Tibial nerve (tissue), 4 donors: Measurements from ENCODE around the gene RASAL3. TPM values are rescaled to one million over a fixed set of nuclear protein-coding genes. Genes with fewer than 3 reads are reported as not detected.

Source experiments
- DNase-seq, 2 donors: peaks; one replicate each; pipeline ENCODE4 v3.0.0-alpha.2; 2019; ENCODE audit warnings: low spot score in 2 of 2
- H3K27ac ChIP-seq, 4 donors: fragments of 200-600 bp; sonication (generic) in 3 of 4; one replicate each; pipeline ENCODE4 v1.5.1; 2017 to 2019; ENCODE audit warnings: mild to moderate bottlenecking in 1 of 4
- H3K27me3 ChIP-seq, 2 donors: fragments of 200-600 bp; sonication (generic) in 1 of 2; one replicate each; pipeline versions ENCODE4 v1.5.1 to v1.6.0; 2017 to 2019
- H3K36me3 ChIP-seq, 3 donors: fragments of 200-600 bp; sonication (generic); one replicate each; pipeline ENCODE4 v1.5.1; 2018 to 2019
- H3K4me1 ChIP-seq, 4 donors: fragments of 200-600 bp; sonication (generic) in 3 of 4; one replicate each; pipeline ENCODE4 v1.5.1; 2017 to 2019
- H3K4me3 ChIP-seq, 4 donors: fragments of 200-600 bp; sonication (generic) in 3 of 4; one replicate each; pipeline ENCODE4 v1.5.1; 2017 to 2019; ENCODE audit warnings: mild to moderate bottlenecking in 1 of 4, moderate library complexity in 1 of 4
- H3K9me3 ChIP-seq, 4 donors: fragments of 200-600 bp; sonication (generic) in 3 of 4; one replicate each; pipeline ENCODE4 v1.5.1; 2017 to 2019
- CTCF ChIP-seq, 5 experiments: fragments of 200-600 bp in 3 of 5; fragments of 450-650 bp in 2 of 5; sonication (generic) in 3 of 5; IDR thresholded peaks; one replicate each; pipeline ENCODE4 v1.5.1; 2016 to 2019; ENCODE audit warnings: antibody characterized with exemption in 5 of 5, mild to moderate bottlenecking in 3 of 5, moderate library complexity in 2 of 5
- EP300 ChIP-seq, 2 donors: sonication (generic); formaldehyde crosslinking; IDR thresholded peaks; one replicate each; pipeline ENCODE4 v1.6.1; 2017; ENCODE audit warnings: antibody characterized with exemption in 2 of 2, mild to moderate bottlenecking in 1 of 2
- POLR2A ChIP-seq, 2 donors: fragments of 450-650 bp; IDR thresholded peaks; one replicate each; pipeline ENCODE4 v1.6.1; 2017; ENCODE audit warnings: antibody characterized with exemption in 2 of 2, mild to moderate bottlenecking in 2 of 2, moderate library complexity in 2 of 2
- WGBS, 2 donors: methylation state at CpG; one replicate each; pipeline ENCODE4 v1.1.5; 2018; 5-methylcytosine and 5-hydroxymethylcytosine counted together
- total RNA-seq, 4 donors: library from RNA; depleted of rRNA; stranded (reverse); fragments of >200 nt; gene quantifications; one replicate each; pipeline ENCODE4 v1.1.0, GENCODE V29; 2016

RASAL3 gene
- total RNA-seq, result 1 to 10 TPM; 2.9 to 6.6 (median 4.3) TPM

GRCh38 chr19:15464394-15465385 is at the start of gene RASAL3:
TSS of gene RASAL3 (minus strand) at chr19:15464544. CDS start at chr19:15464358, 186 bp downstream.
- no peaks in the 10 kb centered on the region for H3K9me3 ChIP-seq
- H3K4me3 ChIP-seq, result peak within 1 kb of the TSS; percentile 14 to 53 (median 32)
- H3K36me3 ChIP-seq, result no peaks in the 10 kb centered on the region
- DNase-seq, result no peak
- peak within 1 kb of the TSS in 1 of 4 donors; percentile 79 for H3K27ac ChIP-seq
- no peak for TF ChIP-seq CTCF (IDR thresholded peaks at IDR 0.05)
- TF ChIP-seq EP300 (IDR thresholded peaks at IDR 0.05), result no peak
- TF ChIP-seq POLR2A (IDR thresholded peaks at IDR 0.05), result no peak
- peaks cover 0 to 61% of the 10 kb centered on the region in 2 donors for H3K27me3 ChIP-seq
- 28 to 34% methylated on average over 17 of the region's 17 CpGs for WGBS, 2 donors
- H3K4me1 ChIP-seq, result peaks cover 0 to 6% (median 2%) of the 10 kb centered on the region in 4 donors

- Histone ChIP-seq H3K36me3 (no peaks in the 10 kb centered on the region), H3K27ac (no peak overlapping the region), H3K27me3 (peaks cover 0 to 42% of the 10 kb centered on the region in 2 donors), H3K9me3 (peaks cover 0 to 11% (median 0%) of the 10 kb centered on the region in 4 donors), H3K4me3 (no peak overlapping the region), H3K4me1 (peaks cover 0 to 12% (median 0%) of the 10 kb centered on the region in 4 donors)
- no peak for DNase-seq
- TF ChIP-seq POLR2A (IDR thresholded peaks at IDR 0.05) (no peak), EP300 (IDR thresholded peaks at IDR 0.05) (no peak), CTCF (IDR thresholded peaks at IDR 0.05) (no peak)
- 89 to 91% methylated on average over 19 of the region's 19 CpGs for WGBS, 2 donors
These were observed 47.5 kb upstream of the RASAL3 start for GRCh38 chr19:15511671-15512424.

GRCh38 chr19:15508035-15508710 is 43.8 kb upstream of the RASAL3 start, which contains the start of gene CYP4F22:
TSS of gene CYP4F22 (plus strand) at chr19:15508525. CDS start at chr19:15525337, 16,812 bp downstream.
- Histone ChIP-seq H3K4me3 (peak within 1 kb of the TSS in 2 of 4 donors; percentile 12 to 23), H3K4me1 (peaks cover 0 to 12% (median 0%) of the 10 kb centered on the region in 4 donors), H3K9me3 (no peaks in the 10 kb centered on the region), H3K27ac (no peak within 1 kb of the TSS), H3K36me3 (no peaks in the 10 kb centered on the region), H3K27me3 (peaks cover 0 to 58% of the 10 kb centered on the region in 2 donors)
- WGBS, 2 donors, result 5 to 8% methylated on average over 27 to 52 of the region's 52 CpGs
- TF ChIP-seq POLR2A (IDR thresholded peaks at IDR 0.05) (no peak), CTCF (IDR thresholded peaks at IDR 0.05) (no peak), EP300 (IDR thresholded peaks at IDR 0.05) (no peak)
- no peak for DNase-seq

GRCh38 chr19:15507068-15508034 is 43.0 kb upstream of the RASAL3 start:
- H3K4me1 ChIP-seq, result peaks cover 0 to 12% (median 0%) of the 10 kb centered on the region in 4 donors
- no peaks in the 10 kb centered on the region for H3K36me3 ChIP-seq
- 56 to 62% methylated on average over 14 of the region's 14 CpGs for WGBS, 2 donors
- peaks cover 0 to 58% of the 10 kb centered on the region in 2 donors for H3K27me3 ChIP-seq
- no peak overlapping the region for H3K27ac ChIP-seq
- no peaks in the 10 kb centered on the region for H3K9me3 ChIP-seq
- TF ChIP-seq EP300 (IDR thresholded peaks at IDR 0.05) (no peak), CTCF (IDR thresholded peaks at IDR 0.05) (no peak), POLR2A (IDR thresholded peaks at IDR 0.05) (no peak)
- H3K4me3 ChIP-seq, result no peak overlapping the region
- no peak for DNase-seq
